Measurements from ENCODE around the gene PCDHB3.

DNA sequence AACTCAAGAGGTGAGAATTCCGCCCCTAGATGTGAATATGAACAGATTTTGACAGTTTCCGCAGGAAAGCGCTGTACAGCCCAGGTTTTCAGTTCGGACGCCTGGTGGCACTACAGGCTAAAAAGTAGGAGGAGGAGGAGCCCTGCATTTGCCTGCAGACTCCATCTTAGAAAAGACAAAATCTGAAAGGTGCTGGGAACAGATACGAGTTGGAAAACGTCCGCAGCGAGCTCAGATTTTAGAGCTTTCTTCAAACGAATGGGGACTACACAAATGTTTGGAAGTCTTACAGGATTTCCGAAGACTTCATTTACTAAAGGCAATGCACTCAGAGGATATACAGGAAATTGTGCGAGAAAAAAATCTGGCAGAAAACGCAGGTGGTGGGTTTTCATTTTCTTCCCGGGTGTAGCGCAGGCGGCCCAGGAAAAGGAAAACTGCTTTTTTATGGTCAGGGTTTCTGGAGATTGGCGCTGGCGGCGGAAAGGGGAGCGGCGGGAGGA, 15.7 kb upstream of the PCDHB3 start:
- TF ChIP-seq, protein P1, sequence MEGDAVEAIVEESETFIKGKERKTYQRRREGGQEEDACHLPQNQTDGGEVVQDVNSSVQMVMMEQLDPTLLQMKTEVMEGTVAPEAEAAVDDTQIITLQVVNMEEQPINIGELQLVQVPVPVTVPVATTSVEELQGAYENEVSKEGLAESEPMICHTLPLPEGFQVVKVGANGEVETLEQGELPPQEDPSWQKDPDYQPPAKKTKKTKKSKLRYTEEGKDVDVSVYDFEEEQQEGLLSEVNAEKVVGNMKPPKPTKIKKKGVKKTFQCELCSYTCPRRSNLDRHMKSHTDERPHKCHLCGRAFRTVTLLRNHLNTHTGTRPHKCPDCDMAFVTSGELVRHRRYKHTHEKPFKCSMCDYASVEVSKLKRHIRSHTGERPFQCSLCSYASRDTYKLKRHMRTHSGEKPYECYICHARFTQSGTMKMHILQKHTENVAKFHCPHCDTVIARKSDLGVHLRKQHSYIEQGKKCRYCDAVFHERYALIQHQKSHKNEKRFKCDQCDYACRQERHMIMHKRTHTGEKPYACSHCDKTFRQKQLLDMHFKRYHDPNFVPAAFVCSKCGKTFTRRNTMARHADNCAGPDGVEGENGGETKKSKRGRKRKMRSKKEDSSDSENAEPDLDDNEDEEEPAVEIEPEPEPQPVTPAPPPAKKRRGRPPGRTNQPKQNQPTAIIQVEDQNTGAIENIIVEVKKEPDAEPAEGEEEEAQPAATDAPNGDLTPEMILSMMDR (IDR thresholded peaks at IDR 0.05): peak; percentile 90
- TF ChIP-seq ZFX (IDR thresholded peaks at IDR 0.05; ENCODE audit: borderline replicate concordance): no peak
